T-helper 17 cell (primary cell): ENCODE results near the gene ZNF785. TPM values are rescaled to one million over a fixed set of nuclear protein-coding genes. Genes with fewer than 3 reads are reported as not detected.
"Not testable (repeated sequence)": the region's sequence is repeated elsewhere in the genome, so short reads cannot be mapped to it uniquely, and the experiment has no call there.

Source experiments
- ATAC-seq: fragments of 150-1000 bp; cut with Tn5 transposase; 2 replicates; pipeline ENCODE4 v1.10.0; 2021; ENCODE audit warnings: mild to moderate bottlenecking, moderate library complexity
- DNase-seq, 3 donors: peaks; one replicate each; pipeline versions ENCODE4 v3.0.0 to v3.0.0-alpha.2; 2020 to 2021
- H3K9me3 ChIP-seq: one replicate; pipeline ENCODE4 v1.7.0; 2013; ENCODE audit warnings: low read length, mild to moderate bottlenecking; ENCODE audit not compliant: control insufficient read depth, poor library complexity, severe bottlenecking
- H3K27ac Mint-ChIP-seq: one replicate; pipeline ENCODE4 v1.8.0; 2022; ENCODE audit warnings: mild to moderate bottlenecking, moderate library complexity, mixed read lengths
- H3K27me3 Mint-ChIP-seq: one replicate; pipeline ENCODE4 v1.8.0; 2022; ENCODE audit warnings: mixed read lengths
- H3K36me3 Mint-ChIP-seq: one replicate; pipeline ENCODE4 v1.8.0; 2022; ENCODE audit warnings: low read depth, mixed read lengths
- H3K4me1 Mint-ChIP-seq: one replicate; pipeline ENCODE4 v1.8.0; 2022; ENCODE audit warnings: mild to moderate bottlenecking, mixed read lengths
- H3K4me3 Mint-ChIP-seq: one replicate; pipeline ENCODE4 v1.8.0; 2022; ENCODE audit warnings: mild to moderate bottlenecking, moderate library complexity, mixed read lengths
- total RNA-seq, 4 donors: library from RNA in 2 of 4; stranded (reverse) in 2 of 4; gene quantifications; one replicate each; pipeline ENCODE4 v1.2.3 and lab custom pipeline; 2022 to 2026

ZNF785 gene
- total RNA-seq, 2 donors from 2014 or later: 8.5 to 11.7 TPM

- ATAC-seq (no peak), DNase-seq (no peak)
- Mint-ChIP-seq H3K27me3 (no peaks in the 10 kb centered on the region), H3K4me3 (peak overlapping the region; percentile 59), H3K36me3 (no peaks in the 10 kb centered on the region), H3K27ac (peak overlapping the region; percentile 90), H3K4me1 (peaks cover 36% of the 10 kb centered on the region)
- H3K9me3 ChIP-seq: no peaks in the 10 kb centered on the region
These were observed 30.8 kb downstream of the ZNF785 start for GRCh38 chr16:30554557-30555314.

DNA sequence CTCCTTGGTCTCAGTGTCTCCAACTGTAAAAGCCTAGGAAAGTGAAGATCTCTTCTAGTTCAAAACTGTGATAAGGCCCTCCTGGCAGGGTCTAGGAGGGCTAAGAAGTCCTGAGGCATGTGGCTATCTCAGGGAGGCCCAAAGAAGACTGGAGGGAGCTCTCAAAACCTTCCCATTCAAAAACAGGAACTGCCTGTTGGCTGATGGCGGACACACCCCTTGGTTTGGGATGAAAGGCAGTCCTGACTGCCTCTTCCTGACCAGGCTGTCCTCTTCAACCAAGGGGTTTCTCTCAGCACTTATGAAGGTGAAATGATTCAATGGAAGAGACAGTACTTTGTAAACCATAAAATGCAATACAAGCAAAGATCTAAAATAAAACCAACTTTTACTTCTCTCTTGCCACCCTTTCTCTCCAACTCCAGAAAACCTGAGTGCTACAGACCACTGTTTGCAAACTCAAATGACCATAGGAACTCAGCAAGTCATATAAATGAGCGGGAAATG is 32.1 kb downstream of the ZNF785 start:
- ATAC-seq: no peak
- H3K9me3 ChIP-seq: no peaks in the 10 kb centered on the region
- peak overlapping the region; percentile 90 for H3K27ac Mint-ChIP-seq
- no peaks in the 10 kb centered on the region for H3K36me3 Mint-ChIP-seq
- DNase-seq: no peak
- peaks cover 40% of the 10 kb centered on the region for H3K4me1 Mint-ChIP-seq
- H3K4me3 Mint-ChIP-seq: peak overlapping the region; percentile 63
- no peaks in the 10 kb centered on the region for H3K27me3 Mint-ChIP-seq

GRCh38 chr16:30552956-30553355 is 32.5 kb downstream of the ZNF785 start:
- DNase-seq: no peak
- Mint-ChIP-seq H3K4me1 (peaks cover 39% of the 10 kb centered on the region), H3K27ac (peak overlapping the region; percentile 90), H3K36me3 (no peaks in the 10 kb centered on the region), H3K27me3 (no peaks in the 10 kb centered on the region), H3K4me3 (peak overlapping the region; percentile 63)
- no peaks in the 10 kb centered on the region for H3K9me3 ChIP-seq
- ATAC-seq: no peak

DNA sequence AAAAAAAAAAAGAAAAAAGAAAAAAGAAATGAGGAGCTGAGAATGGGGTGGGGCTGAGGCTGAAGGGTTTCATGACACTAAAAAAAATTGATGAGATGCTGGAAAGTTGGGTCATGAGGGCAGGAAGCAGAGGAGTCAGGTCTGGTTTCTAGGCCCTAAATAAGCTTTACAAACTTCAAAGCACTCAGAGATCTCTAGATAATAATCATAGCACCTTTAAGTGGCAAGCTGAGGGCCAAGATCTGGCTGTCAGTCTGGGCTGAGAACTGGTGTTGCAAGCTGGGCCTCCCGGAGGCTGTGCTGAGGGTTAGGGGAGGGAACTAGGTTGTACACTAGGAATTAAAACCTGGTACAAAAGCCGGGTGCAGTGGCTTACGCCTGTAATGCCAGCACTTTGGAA is 33.7 kb downstream of the ZNF785 start:
- Mint-ChIP-seq H3K4me1 (peaks cover 44% of the 10 kb centered on the region), H3K27me3 (no peaks in the 10 kb centered on the region), H3K4me3 (peak overlapping the region; percentile 80), H3K27ac (peak overlapping the region; percentile 90), H3K36me3 (no peaks in the 10 kb centered on the region)
- no peaks in the 10 kb centered on the region for H3K9me3 ChIP-seq
- DNase-seq (peak; percentile 44 to 66 (median 44)), ATAC-seq (peak; percentile 90)

DNA sequence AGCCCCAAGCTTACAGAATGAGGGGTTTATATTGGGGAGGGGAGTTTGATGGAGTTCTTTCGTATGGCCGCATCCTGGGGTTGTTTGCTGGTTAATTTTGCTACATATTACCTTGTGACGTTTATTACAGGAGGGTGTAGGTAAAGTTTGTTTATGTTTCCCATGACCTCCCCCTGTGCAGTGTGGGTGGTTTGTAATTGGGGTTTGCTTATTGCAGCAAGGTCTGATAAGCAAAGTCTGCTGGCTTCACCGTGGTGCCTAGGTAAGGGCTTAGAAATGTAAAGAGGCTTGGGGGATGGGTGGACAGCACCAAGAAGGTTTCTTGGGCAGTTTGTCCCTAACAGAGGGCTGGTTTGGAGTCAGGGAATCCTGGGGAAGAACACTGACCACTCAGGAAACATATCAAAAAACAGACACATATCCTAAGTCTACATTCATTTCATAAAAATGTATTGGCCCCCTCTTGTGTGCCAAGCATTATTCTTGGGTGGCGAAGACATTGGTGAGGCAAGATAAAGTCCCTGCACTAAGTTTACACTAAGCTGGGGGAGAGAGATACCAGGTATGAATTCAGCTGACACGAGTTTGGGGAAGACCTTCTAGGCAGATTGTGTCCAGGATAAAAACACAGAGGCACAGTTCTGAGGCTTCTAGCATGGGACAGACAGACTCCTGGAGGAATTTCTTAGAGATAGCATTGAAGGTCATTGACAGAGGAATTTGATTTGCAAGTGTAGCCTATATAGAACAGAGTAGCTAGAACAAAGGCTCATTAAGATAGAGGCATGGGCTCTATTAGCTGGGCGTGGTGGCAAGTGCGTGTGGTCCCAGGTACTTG is 36.9 kb downstream of the ZNF785 start:
- Mint-ChIP-seq H3K27me3 (no peaks in the 10 kb centered on the region), H3K4me1 (peaks cover 43% of the 10 kb centered on the region), H3K36me3 (no peaks in the 10 kb centered on the region), H3K27ac (peak overlapping the region; percentile 84), H3K4me3 (no peak overlapping the region)
- DNase-seq (no peak), ATAC-seq (no peak)
- no peaks in the 10 kb centered on the region for H3K9me3 ChIP-seq

DNA sequence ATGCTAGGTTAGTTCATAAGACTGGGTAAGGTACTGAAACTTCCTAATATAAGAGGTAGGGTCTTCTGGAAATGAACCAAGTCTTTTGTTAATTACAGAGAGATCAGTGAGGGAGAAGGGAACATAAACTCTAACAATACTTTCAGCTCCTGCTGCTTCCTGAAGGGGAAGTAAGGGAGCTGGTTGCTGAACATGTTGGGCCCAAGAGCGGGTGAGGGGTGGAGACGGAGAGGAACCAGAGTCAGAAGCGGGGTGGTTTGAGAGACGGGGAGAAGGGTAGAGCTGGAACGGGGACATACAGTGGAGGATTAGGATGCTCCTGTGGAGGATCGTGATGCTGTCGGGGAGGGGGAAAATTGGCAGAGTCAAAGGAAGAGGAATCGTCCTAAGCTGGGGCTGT is 39.4 kb downstream of the ZNF785 start:
- H3K9me3 ChIP-seq: no peaks in the 10 kb centered on the region
- peaks cover 25% of the 10 kb centered on the region for H3K4me1 Mint-ChIP-seq
- no peaks in the 10 kb centered on the region for H3K27me3 Mint-ChIP-seq
- ATAC-seq: no peak
- peak overlapping the region; percentile 57 for H3K4me3 Mint-ChIP-seq
- no peak overlapping the region for H3K27ac Mint-ChIP-seq
- DNase-seq: no peak
- H3K36me3 Mint-ChIP-seq: no peaks in the 10 kb centered on the region

- no peaks in the 10 kb centered on the region for H3K27me3 Mint-ChIP-seq
- no peak overlapping the region for H3K27ac Mint-ChIP-seq
- no peak for ATAC-seq
- no peak overlapping the region for H3K4me3 Mint-ChIP-seq
- DNase-seq: no peak
- no peaks in the 10 kb centered on the region for H3K36me3 Mint-ChIP-seq
- H3K9me3 ChIP-seq: no peaks in the 10 kb centered on the region
- H3K4me1 Mint-ChIP-seq: peaks cover 15% of the 10 kb centered on the region
These were observed 42.4 kb downstream of the ZNF785 start for GRCh38 chr16:30543067-30543466.

DNA sequence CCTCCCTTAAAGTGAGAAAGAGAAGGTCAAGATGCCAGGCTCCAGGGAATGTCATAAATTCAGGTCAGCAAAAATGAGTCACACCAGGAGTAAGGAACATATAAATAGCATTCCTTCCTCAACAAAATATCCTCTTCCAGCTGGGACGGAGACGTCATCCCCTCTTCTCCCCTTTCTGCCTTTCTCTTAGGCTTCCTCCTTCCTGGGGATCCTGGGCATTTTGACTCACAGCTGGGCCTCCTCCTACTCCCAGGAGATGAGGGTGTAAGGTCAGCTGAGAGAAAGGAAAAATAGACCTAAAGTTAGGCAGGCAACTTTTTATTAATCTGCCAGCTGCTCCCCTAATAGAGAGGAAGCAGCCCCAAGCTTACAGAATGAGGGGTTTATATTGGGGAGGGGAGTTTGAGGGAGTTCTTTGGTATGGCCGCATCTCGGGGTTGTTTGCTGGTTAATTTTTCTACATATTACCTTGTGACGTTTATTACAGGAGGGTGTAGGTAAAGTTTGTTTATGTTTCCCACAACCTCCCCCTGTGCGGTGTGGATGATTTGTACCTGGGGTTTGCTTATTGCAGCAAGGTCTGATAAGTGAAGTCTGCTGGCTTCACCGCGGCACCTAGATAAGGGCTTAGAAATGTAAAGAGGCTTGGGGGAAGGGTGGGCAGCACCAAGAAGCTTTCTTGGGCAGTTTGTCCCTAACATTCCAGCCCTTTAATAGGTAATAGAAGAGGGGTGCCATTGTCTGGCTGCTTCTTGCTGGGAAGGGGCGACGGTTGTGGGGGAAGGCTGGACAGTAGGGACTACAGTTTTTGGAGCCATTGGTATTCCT is 43.8 kb downstream of the ZNF785 start:
- DNase-seq (no peak), ATAC-seq (no peak)
- no peaks in the 10 kb centered on the region for H3K9me3 ChIP-seq
- H3K27ac Mint-ChIP-seq: no peak overlapping the region
- no peaks in the 10 kb centered on the region for H3K27me3 Mint-ChIP-seq
- peaks cover 13% of the 10 kb centered on the region for H3K4me1 Mint-ChIP-seq
- H3K36me3 Mint-ChIP-seq: no peaks in the 10 kb centered on the region
- no peak overlapping the region for H3K4me3 Mint-ChIP-seq

- not testable (repeated sequence) for ATAC-seq, H3K4me3 Mint-ChIP-seq, H3K27me3 Mint-ChIP-seq, DNase-seq, H3K27ac Mint-ChIP-seq, H3K9me3 ChIP-seq, H3K36me3 Mint-ChIP-seq
- peaks cover 10% of the 10 kb centered on the region for H3K4me1 Mint-ChIP-seq
These were observed 44.5 kb downstream of the ZNF785 start for GRCh38 chr16:30540916-30541464.

- H3K27ac Mint-ChIP-seq, H3K36me3 Mint-ChIP-seq, H3K27me3 Mint-ChIP-seq, H3K4me3 Mint-ChIP-seq, H3K9me3 ChIP-seq, DNase-seq, ATAC-seq: not testable (repeated sequence)
- peaks cover 15% of the 10 kb centered on the region for H3K4me1 Mint-ChIP-seq
These were observed 45.4 kb downstream of the ZNF785 start for GRCh38 chr16:30539986-30540526.

GRCh38 chr16:30539000-30539964 is 46.2 kb downstream of the ZNF785 start:
- H3K27me3 Mint-ChIP-seq: no peaks in the 10 kb centered on the region
- no peaks in the 10 kb centered on the region for H3K36me3 Mint-ChIP-seq
- no peaks in the 10 kb centered on the region for H3K9me3 ChIP-seq
- H3K4me1 Mint-ChIP-seq: peaks cover 20% of the 10 kb centered on the region
- no peak for DNase-seq
- H3K4me3 Mint-ChIP-seq: no peak overlapping the region
- peak overlapping the region; percentile 24 for H3K27ac Mint-ChIP-seq
- no peak for ATAC-seq
